Endothelial cell of umbilical vein (primary cell): Measurements from ENCODE around the gene MEF2C. TPM values are rescaled to one million over a fixed set of nuclear protein-coding genes. Genes with fewer than 3 reads are reported as not detected.

Source experiments
- BruUV-seq: library from RNA; stranded (reverse); fragments of 400-500 nt; replicated peaks from 2 replicates; lab custom pipeline; 2021; lab: Mats Ljungman, UMichigan
- CTCF ChIA-PET: fragments of 300-600, 350-600 bp; sonication (Branson Sonifier 250); formaldehyde crosslinking; loops from one replicate; lab custom pipeline; 2021; ENCODE audit warnings: antibody characterized with exemption, inconsistent platforms; lab: Charles Lee
- POLR2A ChIA-PET: fragments of 300-600, 350-600 bp; sonication (Branson Sonifier 250); formaldehyde crosslinking; loops from one replicate; lab custom pipeline; 2021; ENCODE audit warnings: antibody characterized with exemption, inconsistent platforms; lab: Charles Lee
- DNase-seq: peaks from one replicate; pipeline ENCODE4 v3.0.0-alpha.2; 2011; ENCODE audit warnings: low read depth, low spot score
- FAIRE-seq: peaks from 2 replicates; lab custom pipeline; 2011; peaks lifted over from hg19 to GRCh38; lab: Jason Lieb, UNC
- H2AFZ ChIP-seq: 2 replicates; pipeline ENCODE4 v1.6.0; 2012; ENCODE audit warnings: low read depth, low read length, control low read depth, inconsistent platforms
- H3K27ac ChIP-seq: 2 replicates; pipeline ENCODE4 v1.5.1; 2011; ENCODE audit warnings: low read depth, mild to moderate bottlenecking, control low read depth, low read length, moderate library complexity; ENCODE audit not compliant: insufficient read depth
- H3K27me3 ChIP-seq, 2 experiments: 2 replicates each; pipeline versions ENCODE4 v1.6.0 to v1.6.1; 2011; ENCODE audit warnings: low read length in 2 of 2, mixed read lengths in 1 of 2; ENCODE audit not compliant: control insufficient read depth in 2 of 2, insufficient read depth in 2 of 2
- H3K36me3 ChIP-seq, 2 experiments: 2 replicates in 1 of 2; 3 replicates in 1 of 2; pipeline ENCODE4 v1.5.1; 2011; ENCODE audit warnings: low read length in 2 of 2, mild to moderate bottlenecking in 1 of 2, moderate library complexity in 1 of 2; ENCODE audit not compliant: control insufficient read depth in 2 of 2, insufficient read depth in 2 of 2; ENCODE audit errors: extremely low read depth in 1 of 2
- H3K4me1 ChIP-seq: 3 replicates; pipeline ENCODE4 v1.5.1; 2011; ENCODE audit warnings: mild to moderate bottlenecking, low read length; ENCODE audit not compliant: control insufficient read depth, insufficient read depth; ENCODE audit errors: extremely low read depth
- H3K4me2 ChIP-seq: 2 replicates; pipeline ENCODE4 v1.6.1; 2011; ENCODE audit warnings: low read length, control low read depth, mixed read lengths; ENCODE audit not compliant: insufficient read depth
- H3K4me3 ChIP-seq, 3 experiments: fragments of 200-600 bp in 1 of 3; sonication (generic), shearing (Covaris generic) in 1 of 3; replicated peaks in 1 of 3; 2 replicates each; pipeline ENCODE4 v1.5.1; 2011 to 2016; ENCODE audit warnings: control low read depth in 3 of 3, low read length in 3 of 3, mild to moderate bottlenecking in 2 of 3, inconsistent platforms in 1 of 3, low read depth in 1 of 3, moderate library complexity in 1 of 3; ENCODE audit not compliant: insufficient read depth in 1 of 3
- H3K79me2 ChIP-seq: 2 replicates; pipeline ENCODE4 v1.6.0; 2012; ENCODE audit warnings: low read length, inconsistent platforms; ENCODE audit not compliant: control insufficient read depth, insufficient read depth
- H3K9ac ChIP-seq: replicated peaks from 2 replicates; pipeline ENCODE3; 2011; ENCODE audit warnings: low read length, control low read depth; ENCODE audit not compliant: insufficient read depth; ENCODE audit errors: extremely low read depth
- H3K9me1 ChIP-seq: replicated peaks from 3 replicates; pipeline ENCODE4 v1.6.0; 2011; ENCODE audit warnings: mild to moderate bottlenecking, low read length; ENCODE audit not compliant: control insufficient read depth, insufficient read depth; ENCODE audit errors: extremely low read depth
- H3K9me3 ChIP-seq: replicated peaks from 2 replicates; pipeline ENCODE4 v1.5.1; 2012; ENCODE audit warnings: low read length, inconsistent platforms; ENCODE audit not compliant: control insufficient read depth, insufficient read depth
- H4K20me1 ChIP-seq: replicated peaks from 2 replicates; pipeline ENCODE3; 2011; ENCODE audit warnings: mild to moderate bottlenecking, low read length; ENCODE audit not compliant: control insufficient read depth, insufficient read depth; ENCODE audit errors: extremely low read depth
- CTCF ChIP-seq, 2 donors: IDR thresholded peaks; 1 replicate in 1 of 2; 2 replicates in 1 of 2; pipeline ENCODE4 v1.5.1; 2011; ENCODE audit warnings: low read length in 2 of 2, mild to moderate bottlenecking in 2 of 2, moderate library complexity in 2 of 2, control low read depth in 1 of 2, inconsistent platforms in 1 of 2, low read depth in 1 of 2; ENCODE audit not compliant: insufficient read depth in 1 of 2; ENCODE audit errors: extremely low read depth in 1 of 2
- EZH2 ChIP-seq: IDR thresholded peaks from 2 replicates; pipeline ENCODE4 v1.6.1; 2012; ENCODE audit warnings: borderline replicate concordance, low read depth, mild to moderate bottlenecking, moderate library complexity, low read length, inconsistent platforms; ENCODE audit not compliant: severe bottlenecking
- FOS ChIP-seq: IDR thresholded peaks from 2 replicates; pipeline ENCODE4 v1.6.1; 2011; ENCODE audit warnings: mild to moderate bottlenecking, low read length, moderate library complexity, borderline replicate concordance; ENCODE audit not compliant: insufficient read depth
- GATA2 ChIP-seq: IDR thresholded peaks from 2 replicates; pipeline ENCODE4 v1.7.0; 2011; ENCODE audit warnings: low read depth, mild to moderate bottlenecking, moderate library complexity, mixed read lengths, low read length; ENCODE audit not compliant: insufficient read length, insufficient read depth
- JUN ChIP-seq: IDR thresholded peaks from 2 replicates; pipeline ENCODE4 v1.6.1; 2011; ENCODE audit warnings: borderline replicate concordance, low read depth; ENCODE audit not compliant: insufficient read length, insufficient read depth
- MAX ChIP-seq: IDR thresholded peaks from 2 replicates; pipeline ENCODE4 v1.6.1; 2011; ENCODE audit not compliant: insufficient read depth, insufficient read length
- MYC ChIP-seq: IDR thresholded peaks from one replicate; pipeline ENCODE4 v1.6.1; 2011; ENCODE audit warnings: mild to moderate bottlenecking, low read depth, low read length
- POLR2A ChIP-seq: IDR thresholded peaks from 2 replicates; pipeline ENCODE4 v1.6.1; 2012; ENCODE audit warnings: low read depth, mild to moderate bottlenecking, control low read depth, low read length
- POLR2AphosphoS5 ChIP-seq: IDR thresholded peaks from 2 replicates; pipeline ENCODE4 v1.6.1; 2012; ENCODE audit warnings: low read depth, mild to moderate bottlenecking, control low read depth, low read length, moderate library complexity; ENCODE audit not compliant: insufficient read depth
- dilution Hi-C: fragments of 300-500 bp; cut with MboI; formaldehyde crosslinking; loops from one replicate; pipeline ENCODE4 v1.15.0; 2019; ENCODE audit warnings: low sequenced_read_pairs; ENCODE audit not compliant: extremely low pct_ligation_motif_present
- intact Hi-C: fragments of 100-400 bp; cut with micrococcal nuclease; formaldehyde crosslinking; loops from one replicate; pipeline ENCODE4 v1.10.0; 2022
- polyA plus RNA-seq, 4 experiments: library from polyadenylated mRNA; depleted of rRNA in 3 of 4; stranded (reverse) in 3 of 4; unstranded in 1 of 4; fragments of >200 nt; gene quantifications; 2 replicates each; pipeline versions ENCODE4 v1.2.1 to v1.2.3, GENCODE V29; 2011 to 2012; ENCODE audit warnings: missing spikeins in 1 of 4
- total RNA-seq: library from RNA; stranded (reverse); gene quantifications from 2 replicates; pipeline ENCODE4 v1.2.3, GENCODE V29; 2021

Gene MEF2C
- total and polyA plus RNA-seq, 2 donors (not counting 3 experiments of a cell fraction or from before 2014, with no cell fraction given), result 21.2 to 67.7 TPM

DNA sequence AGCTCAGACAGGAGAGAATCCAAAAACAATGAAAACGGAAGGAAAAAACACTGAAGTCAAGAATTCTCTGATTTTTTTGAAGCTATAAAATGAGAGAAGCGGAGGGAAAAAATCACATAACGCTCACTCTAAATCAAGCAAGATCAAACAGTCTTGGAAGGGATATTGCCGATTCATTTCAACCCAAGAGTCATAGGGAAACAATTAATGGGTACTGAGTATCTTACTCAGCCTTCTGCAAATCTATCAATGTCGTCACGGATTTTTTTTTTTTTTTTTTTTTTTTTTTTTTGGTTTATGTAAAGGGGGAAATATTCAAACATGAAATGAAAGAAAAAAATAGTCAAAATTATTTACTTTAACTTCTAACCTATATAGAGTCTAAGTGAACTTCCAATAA, 9.5 kb downstream of the MEF2C start:
- Histone ChIP-seq H3K36me3 (peaks cover 2 to 3% of the 10 kb centered on the region in 2 experiments), H3K9me1 (no peaks in the 10 kb centered on the region), H4K20me1 (no peaks in the 10 kb centered on the region), H2AFZ (no peak overlapping the region), H3K4me2 (no peak overlapping the region), H3K79me2 (peaks cover 32% of the 10 kb centered on the region), H3K4me3 (no peak overlapping the region), H3K9me3 (no peaks in the 10 kb centered on the region), H3K27me3 (no peaks in the 10 kb centered on the region), H3K4me1 (peaks cover 26% of the 10 kb centered on the region), H3K9ac (no peak overlapping the region), H3K27ac (no peak overlapping the region)
- dilution Hi-C loops (no loop called here), intact Hi-C loops (no loop called here)
- CTCF ChIA-PET, result no interaction called here
- no TSS peak for BruUV-seq
- POLR2A ChIA-PET, result no interaction called here
- TF ChIP-seq POLR2A, result no peak
- no peak for TF ChIP-seq GATA2
- TF ChIP-seq EZH2, result no peak
- no peak for TF ChIP-seq FOS
- no peak for TF ChIP-seq MYC
- TF ChIP-seq JUN, result no peak
- TF ChIP-seq POLR2AphosphoS5, result no peak
- no peak for TF ChIP-seq CTCF (IDR thresholded peaks at IDR 0.05; ENCODE audit: extremely low read depth in 1 of 2, insufficient read depth in 1 of 2, low read depth in 1 of 2, low read length in 2 of 2)
- no peak for TF ChIP-seq MAX
- FAIRE-seq (no peak), DNase-seq (no peak)
